GM12872 (cell line): ENCODE data around the gene GEMIN2.

Source experiments
- TF ChIP-seq, protein P1 (sequence below): IDR thresholded peaks from 3 replicates; pipeline ENCODE4 v1.5.1; 2011; ENCODE audit warnings: low read depth, mild to moderate bottlenecking, low read length, moderate library complexity; ENCODE audit not compliant: insufficient read depth

The GEMIN2 gene

GRCh38 chr14:39173198-39173597 lies 59.1 kb downstream of the GEMIN2 start:
- TF ChIP-seq, protein P1, sequence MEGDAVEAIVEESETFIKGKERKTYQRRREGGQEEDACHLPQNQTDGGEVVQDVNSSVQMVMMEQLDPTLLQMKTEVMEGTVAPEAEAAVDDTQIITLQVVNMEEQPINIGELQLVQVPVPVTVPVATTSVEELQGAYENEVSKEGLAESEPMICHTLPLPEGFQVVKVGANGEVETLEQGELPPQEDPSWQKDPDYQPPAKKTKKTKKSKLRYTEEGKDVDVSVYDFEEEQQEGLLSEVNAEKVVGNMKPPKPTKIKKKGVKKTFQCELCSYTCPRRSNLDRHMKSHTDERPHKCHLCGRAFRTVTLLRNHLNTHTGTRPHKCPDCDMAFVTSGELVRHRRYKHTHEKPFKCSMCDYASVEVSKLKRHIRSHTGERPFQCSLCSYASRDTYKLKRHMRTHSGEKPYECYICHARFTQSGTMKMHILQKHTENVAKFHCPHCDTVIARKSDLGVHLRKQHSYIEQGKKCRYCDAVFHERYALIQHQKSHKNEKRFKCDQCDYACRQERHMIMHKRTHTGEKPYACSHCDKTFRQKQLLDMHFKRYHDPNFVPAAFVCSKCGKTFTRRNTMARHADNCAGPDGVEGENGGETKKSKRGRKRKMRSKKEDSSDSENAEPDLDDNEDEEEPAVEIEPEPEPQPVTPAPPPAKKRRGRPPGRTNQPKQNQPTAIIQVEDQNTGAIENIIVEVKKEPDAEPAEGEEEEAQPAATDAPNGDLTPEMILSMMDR, result no peak

DNA sequence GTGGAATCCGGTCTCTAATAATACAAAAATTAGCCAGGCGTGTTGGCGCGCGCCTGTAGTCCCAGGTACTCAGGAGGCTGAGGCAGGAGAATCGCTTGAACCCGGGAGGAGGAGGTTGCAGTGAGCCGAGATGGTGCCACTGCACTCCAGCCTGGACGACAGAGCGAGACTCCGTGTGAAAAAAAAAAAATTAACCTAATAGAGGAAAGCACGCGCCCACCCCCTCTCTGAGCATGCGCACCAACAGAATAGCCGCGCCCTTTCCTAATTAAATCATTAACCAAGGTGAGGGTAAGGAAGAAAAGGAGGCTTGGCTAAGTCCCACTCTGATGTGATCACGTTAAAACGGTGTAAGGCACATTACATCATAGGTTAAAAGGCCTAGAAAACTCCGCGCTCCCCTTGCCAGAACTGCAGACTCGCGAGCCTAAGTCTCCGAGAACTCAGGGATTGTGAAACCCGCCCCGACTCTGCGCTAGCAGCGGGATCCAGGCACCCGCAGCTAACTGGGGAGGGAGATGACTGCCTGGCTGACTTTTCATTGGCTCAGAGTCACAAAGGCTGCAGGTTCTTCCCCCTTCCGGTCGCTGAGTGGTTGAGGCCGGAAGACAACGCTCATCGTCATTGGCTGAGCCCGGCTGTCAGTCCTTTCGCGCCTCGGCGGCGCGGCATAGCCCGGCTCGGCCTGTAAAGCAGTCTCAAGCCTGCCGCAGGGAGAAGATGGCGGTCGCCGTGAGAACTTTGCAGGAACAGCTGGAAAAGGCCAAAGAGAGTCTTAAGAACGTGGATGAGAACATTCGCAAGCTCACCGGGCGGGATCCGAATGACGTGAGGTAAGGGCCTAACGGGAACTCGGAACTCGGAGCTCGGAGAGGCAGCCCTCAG lies 60.7 kb downstream of the GEMIN2 start, which contains the start of gene PNN:
Gene PNN, plus strand, starts transcription at position 695 of the 885 bp plus-strand sequence. Its CDS starts 26 bp downstream, at position 721.
- TF ChIP-seq, protein P1, result no peak

- TF ChIP-seq, protein P1, result no peak
These were observed 61.5 kb downstream of the GEMIN2 start for GRCh38 chr14:39175445-39176262.

DNA sequence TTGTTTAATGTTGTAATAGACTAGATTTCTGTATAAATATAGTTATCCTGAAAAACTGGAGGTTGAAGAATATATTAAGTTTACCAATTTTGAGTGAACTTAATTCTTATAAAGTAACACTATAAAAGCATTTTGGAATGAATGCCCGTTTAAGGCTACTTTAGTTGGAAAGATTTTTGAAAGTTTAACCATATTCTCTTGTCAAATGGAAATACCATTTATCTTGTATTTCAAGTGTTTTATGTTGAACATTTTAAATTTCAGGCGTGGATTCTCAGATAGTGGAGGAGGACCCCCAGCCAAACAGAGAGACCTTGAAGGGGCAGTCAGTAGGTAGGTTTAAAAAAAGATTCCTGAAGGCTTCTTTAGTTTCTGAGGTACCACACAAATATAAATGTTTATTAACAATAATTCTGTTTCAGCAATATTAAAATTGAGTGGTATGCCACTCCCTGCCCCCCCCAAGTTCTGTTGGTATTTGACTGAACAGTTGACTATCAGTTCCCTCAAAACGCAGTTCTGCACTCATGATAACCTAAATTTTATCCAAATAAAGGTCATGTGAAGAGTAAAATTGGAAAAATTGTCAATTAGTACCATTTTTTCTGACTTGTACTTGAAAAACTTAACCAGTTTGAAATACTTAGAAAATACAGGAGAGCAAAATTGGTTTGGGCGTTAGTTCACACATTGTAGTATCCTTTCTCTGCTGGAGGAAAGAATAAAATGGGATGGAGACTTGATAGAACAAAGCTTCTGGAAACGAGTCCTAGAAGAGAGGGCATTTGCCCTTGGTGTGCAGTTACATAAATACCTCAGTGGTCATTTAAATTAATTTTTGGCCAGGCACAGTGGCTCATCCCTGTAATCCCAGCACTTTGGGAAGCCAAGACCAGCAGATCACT lies 62.4 kb downstream of the GEMIN2 start:
- TF ChIP-seq, protein P1, result no peak

- TF ChIP-seq, protein P1, result no peak
These were observed 63.0 kb downstream of the GEMIN2 start for GRCh38 chr14:39177168-39177545.

DNA sequence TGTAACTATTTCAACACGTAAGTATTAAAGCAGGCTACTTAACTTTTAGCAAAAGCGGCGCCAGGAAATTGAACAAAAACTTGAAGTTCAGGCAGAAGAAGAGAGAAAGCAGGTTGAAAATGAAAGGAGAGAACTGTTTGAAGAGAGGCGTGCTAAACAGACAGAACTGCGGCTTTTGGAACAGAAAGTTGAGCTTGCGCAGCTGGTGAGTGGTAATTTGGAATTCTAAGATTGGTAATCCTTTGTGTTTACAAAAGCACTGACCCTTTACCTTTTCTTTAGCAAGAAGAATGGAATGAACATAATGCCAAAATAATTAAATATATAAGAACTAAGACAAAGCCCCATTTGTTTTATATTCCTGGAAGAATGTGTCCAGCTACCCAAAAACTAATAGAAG lies 64.9 kb downstream of the GEMIN2 start:
- TF ChIP-seq, protein P1, result no peak
